ENCODE data around the gene ALPK3. TPM values are rescaled to one million over a fixed set of nuclear protein-coding genes. Genes with fewer than 3 reads are reported as not detected.

Gene ALPK3
- total and polyA plus RNA-seq, 10 of the 15 experiments (the other 5 are each of a cell fraction or from before 2014, with no cell fraction given): under 0.01 to 0.05 (median 0.02) TPM; not detected in 6

DNA sequence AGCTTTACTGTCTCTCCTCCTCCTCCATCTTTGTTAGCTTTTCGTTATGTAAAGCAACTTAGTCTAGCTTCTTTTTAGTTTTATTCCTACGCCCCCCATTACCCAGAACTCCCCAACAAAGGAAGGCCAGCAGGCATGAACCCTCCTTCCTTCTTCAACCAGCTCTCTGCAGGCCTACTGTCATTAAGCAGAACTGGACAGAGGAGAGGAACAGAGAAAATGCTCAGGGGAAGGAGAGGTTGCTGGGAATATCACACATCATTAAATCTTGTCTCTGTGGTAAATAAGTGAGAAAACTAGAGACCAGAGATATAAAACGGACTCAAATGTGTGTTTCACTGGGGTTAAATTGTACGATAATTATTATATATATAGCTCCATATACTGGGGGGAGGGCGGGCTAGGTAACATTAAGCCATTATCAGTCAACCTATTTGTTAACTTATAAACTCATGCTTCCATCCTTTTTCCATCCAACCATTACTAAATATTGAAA, 48.0 kb downstream of the ALPK3 start (continued):
- TF ChIP-seq, protein P1, sequence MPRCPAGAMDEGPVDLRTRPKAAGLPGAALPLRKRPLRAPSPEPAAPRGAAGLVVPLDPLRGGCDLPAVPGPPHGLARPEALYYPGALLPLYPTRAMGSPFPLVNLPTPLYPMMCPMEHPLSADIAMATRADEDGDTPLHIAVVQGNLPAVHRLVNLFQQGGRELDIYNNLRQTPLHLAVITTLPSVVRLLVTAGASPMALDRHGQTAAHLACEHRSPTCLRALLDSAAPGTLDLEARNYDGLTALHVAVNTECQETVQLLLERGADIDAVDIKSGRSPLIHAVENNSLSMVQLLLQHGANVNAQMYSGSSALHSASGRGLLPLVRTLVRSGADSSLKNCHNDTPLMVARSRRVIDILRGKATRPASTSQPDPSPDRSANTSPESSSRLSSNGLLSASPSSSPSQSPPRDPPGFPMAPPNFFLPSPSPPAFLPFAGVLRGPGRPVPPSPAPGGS (IDR thresholded peaks at IDR 0.05; ENCODE audit: borderline replicate concordance, insufficient read depth, low read depth, low read length, poor library complexity, severe bottlenecking): no peak
- TF ChIP-seq FOXM1 (IDR thresholded peaks at IDR 0.05; ENCODE audit: low read depth, low read length): no peak
- no peak for TF ChIP-seq POU2F2 (IDR thresholded peaks at IDR 0.05; ENCODE audit: borderline replicate concordance, low read depth, low read length)
- peak; percentile 49 to 57; a peak in 2 of 4 replicates for TF ChIP-seq IKZF2 (IDR thresholded peaks at IDR 0.05)
- TF ChIP-seq TAF1 (IDR thresholded peaks at IDR 0.05; ENCODE audit: borderline replicate concordance, low read depth, low read length): no peak
- no peak for TF ChIP-seq CREB1 (IDR thresholded peaks at IDR 0.05; ENCODE audit: low read depth)

DNA sequence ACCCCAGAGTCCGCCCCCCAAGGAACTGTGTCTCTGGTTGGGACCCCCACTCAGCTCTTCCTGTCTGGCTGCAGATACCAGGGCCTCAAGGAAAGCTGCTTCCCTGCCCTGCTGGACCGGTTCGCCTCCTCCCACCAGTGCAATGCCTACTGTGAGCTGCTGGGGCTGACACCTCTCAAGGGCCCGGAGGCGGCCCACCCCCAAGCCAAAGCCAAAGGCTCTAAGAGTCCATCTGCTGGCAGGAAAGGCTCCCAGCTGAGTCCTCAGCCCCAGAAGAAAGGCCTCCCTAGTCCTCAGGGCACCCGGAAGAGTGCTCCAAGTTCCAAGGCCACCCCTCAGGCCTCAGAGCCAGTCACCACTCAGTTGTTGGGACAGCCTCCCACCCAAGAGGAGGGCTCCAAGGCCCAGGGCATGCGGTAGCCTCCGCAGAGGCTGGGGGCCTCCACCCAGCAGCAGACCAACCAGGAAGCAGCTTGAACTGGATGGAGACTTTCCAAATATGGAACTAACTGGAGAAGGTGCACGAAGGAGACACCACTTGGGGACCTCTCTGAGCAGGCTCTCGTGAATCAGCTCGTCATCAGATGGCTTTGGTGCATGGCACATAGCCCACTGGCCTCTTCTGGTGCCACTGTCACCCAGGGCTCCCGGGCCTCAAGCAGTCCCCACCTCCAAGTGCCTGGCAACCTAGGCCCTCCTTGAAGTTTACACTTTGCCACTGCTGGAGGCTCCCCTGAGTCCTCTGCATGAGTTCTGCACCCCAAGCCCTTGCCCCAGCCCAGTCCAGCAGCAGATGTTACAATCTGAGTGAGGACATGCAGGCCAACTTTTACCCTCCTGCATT, 51.1 kb downstream of the ALPK3 start:
- no peak overlapping the region for H3K4me3 ChIP-seq
- H3K79me2 ChIP-seq (ENCODE audit: control insufficient read depth, insufficient read depth, low read length): no peaks in the 10 kb centered on the region
- no peaks in the 10 kb centered on the region for H4K20me1 ChIP-seq (ENCODE audit: control insufficient read depth, insufficient read depth)
- H3K9me3 ChIP-seq (replicated peaks; ENCODE audit: control insufficient read depth, insufficient read depth, low read length): no peaks in the 10 kb centered on the region
- SMC1A ChIA-PET (ENCODE audit: uncharacterized antibody, unreplicated experiment): no interaction called here
- WGBS (ENCODE audit: insufficient coverage, insufficient replicate concordance, low lambda C conversion rate, missing lambda C conversion rate): 47% methylated on average over 12 of the region's 12 CpGs
- BruUV-seq (replicated peaks): no TSS peak
- POLR2A ChIA-PET: no interaction called here
- no peaks in the 10 kb centered on the region for H3K4me1 ChIP-seq (ENCODE audit: control insufficient read depth, insufficient read depth, low read length)
- H3K4me2 ChIP-seq (ENCODE audit: control insufficient read depth, insufficient read depth): no peak overlapping the region
- H3K27ac ChIP-seq (ENCODE audit: control insufficient read depth, insufficient read depth): no peak overlapping the region
- intact Hi-C loops (cut with micrococcal nuclease; ENCODE audit: unreplicated experiment) (no loop called here), in situ Hi-C loops (cut with MboI) (no loop called here)
- no peak overlapping the region for H2AFZ ChIP-seq (ENCODE audit: control insufficient read depth, low read depth, low read length)
- H3K27me3 ChIP-seq (replicated peaks in 1 of 2; ENCODE audit: control insufficient read depth in 2 of 2, insufficient read depth in 2 of 2, low read length in 1 of 2): peaks cover 0 to 3% of the 10 kb centered on the region in 2 experiments; a peak in 3 of 4 replicates
- no peak overlapping the region for H3K9ac ChIP-seq (ENCODE audit: control insufficient read depth, insufficient read depth, low read length)
- no peaks in the 10 kb centered on the region for H3K36me3 ChIP-seq (ENCODE audit: control insufficient read depth in 2 of 2, insufficient read depth in 2 of 2, low read length in 1 of 2)
- RAD21 ChIA-PET (ENCODE audit: unreplicated experiment): no interaction called here
- CTCF ChIA-PET: interaction anchor here (1.2 kb wide), 1 partner anchor 9 kb away, joined by 3 read pairs; no protein-coding TSS in a partner anchor
- ATAC-seq: no peak
- FAIRE-seq: no peak
- no peak for DNase-seq (ENCODE audit: low read depth, low spot score)
- TF ChIP-seq CBX3 (IDR thresholded peaks at IDR 0.05; ENCODE audit: borderline replicate concordance, low read depth) (no peak), SP1 (IDR thresholded peaks at IDR 0.05; ENCODE audit: low read depth, low read length) (no peak), KLF5 (IDR thresholded peaks at IDR 0.05; ENCODE audit: partially characterized antibody) (no peak), TBL1XR1 (IDR thresholded peaks at IDR 0.05; ENCODE audit: low read depth, low read length) (no peak), POLR2AphosphoS5 (IDR thresholded peaks at IDR 0.05; ENCODE audit: low read length) (no peak), IRF4 (IDR thresholded peaks at IDR 0.05; ENCODE audit: low read depth, low read length) (no peak)
- TF ChIP-seq, protein P2, sequence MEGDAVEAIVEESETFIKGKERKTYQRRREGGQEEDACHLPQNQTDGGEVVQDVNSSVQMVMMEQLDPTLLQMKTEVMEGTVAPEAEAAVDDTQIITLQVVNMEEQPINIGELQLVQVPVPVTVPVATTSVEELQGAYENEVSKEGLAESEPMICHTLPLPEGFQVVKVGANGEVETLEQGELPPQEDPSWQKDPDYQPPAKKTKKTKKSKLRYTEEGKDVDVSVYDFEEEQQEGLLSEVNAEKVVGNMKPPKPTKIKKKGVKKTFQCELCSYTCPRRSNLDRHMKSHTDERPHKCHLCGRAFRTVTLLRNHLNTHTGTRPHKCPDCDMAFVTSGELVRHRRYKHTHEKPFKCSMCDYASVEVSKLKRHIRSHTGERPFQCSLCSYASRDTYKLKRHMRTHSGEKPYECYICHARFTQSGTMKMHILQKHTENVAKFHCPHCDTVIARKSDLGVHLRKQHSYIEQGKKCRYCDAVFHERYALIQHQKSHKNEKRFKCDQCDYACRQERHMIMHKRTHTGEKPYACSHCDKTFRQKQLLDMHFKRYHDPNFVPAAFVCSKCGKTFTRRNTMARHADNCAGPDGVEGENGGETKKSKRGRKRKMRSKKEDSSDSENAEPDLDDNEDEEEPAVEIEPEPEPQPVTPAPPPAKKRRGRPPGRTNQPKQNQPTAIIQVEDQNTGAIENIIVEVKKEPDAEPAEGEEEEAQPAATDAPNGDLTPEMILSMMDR (IDR thresholded peaks at IDR 0.05 in 2 of 3, conservative IDR thresholded peaks at IDR 0.05 in 1 of 3; ENCODE audit: control insufficient read depth in 2 of 3, extremely low read depth in 1 of 3, insufficient read depth in 1 of 3, low read depth in 3 of 3, low read length in 3 of 3): no peak
- TF ChIP-seq, protein P3, sequence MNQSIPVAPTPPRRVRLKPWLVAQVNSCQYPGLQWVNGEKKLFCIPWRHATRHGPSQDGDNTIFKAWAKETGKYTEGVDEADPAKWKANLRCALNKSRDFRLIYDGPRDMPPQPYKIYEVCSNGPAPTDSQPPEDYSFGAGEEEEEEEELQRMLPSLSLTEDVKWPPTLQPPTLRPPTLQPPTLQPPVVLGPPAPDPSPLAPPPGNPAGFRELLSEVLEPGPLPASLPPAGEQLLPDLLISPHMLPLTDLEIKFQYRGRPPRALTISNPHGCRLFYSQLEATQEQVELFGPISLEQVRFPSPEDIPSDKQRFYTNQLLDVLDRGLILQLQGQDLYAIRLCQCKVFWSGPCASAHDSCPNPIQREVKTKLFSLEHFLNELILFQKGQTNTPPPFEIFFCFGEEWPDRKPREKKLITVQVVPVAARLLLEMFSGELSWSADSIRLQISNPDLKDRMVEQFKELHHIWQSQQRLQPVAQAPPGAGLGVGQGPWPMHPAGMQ (IDR thresholded peaks at IDR 0.05; ENCODE audit: borderline replicate concordance): no peak
- TF ChIP-seq, protein P4, sequence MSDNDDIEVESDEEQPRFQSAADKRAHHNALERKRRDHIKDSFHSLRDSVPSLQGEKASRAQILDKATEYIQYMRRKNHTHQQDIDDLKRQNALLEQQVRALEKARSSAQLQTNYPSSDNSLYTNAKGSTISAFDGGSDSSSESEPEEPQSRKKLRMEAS (IDR thresholded peaks at IDR 0.05; ENCODE audit: low read depth, low read length): no peak

All from GM12878 (cell line).